ENCODE results near the gene FOXP1.

GRCh38 chr3:71563827-71564226, 19.7 kb downstream of the FOXP1 start:
- TF ChIP-seq POLR2A (IDR thresholded peaks at IDR 0.05) (no peak), CTCF (IDR thresholded peaks at IDR 0.05) (no peak)

Data from adrenal gland (tissue), 5 donors.